ENCODE results near the gene STARD7.

The STARD7 gene

DNA sequence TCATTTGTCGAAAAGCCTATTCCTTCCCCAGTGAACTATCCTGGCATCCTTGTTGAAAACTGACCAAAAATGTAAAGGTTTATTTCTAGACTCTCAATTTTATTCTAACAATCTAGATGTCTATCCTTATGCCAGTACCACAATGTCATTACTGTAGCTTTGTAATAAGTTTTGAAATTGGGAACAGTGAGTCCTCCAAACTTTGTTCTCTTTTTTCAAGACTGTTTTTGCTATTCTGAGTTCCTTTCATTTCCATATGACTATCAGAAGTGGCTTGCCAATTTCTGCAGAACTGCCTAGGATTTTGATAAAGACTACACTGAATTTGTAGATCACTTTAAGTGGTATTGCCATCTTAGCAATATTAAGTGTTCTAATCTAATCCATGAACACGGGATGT, 9.7 kb downstream of the STARD7 start:
- in situ Hi-C loops (cut with MboI; ENCODE audit: low sequenced_read_pairs): loop anchor here (25.0 kb wide), 1 partner anchor 187 kb away; no protein-coding TSS in a partner anchor

DNA sequence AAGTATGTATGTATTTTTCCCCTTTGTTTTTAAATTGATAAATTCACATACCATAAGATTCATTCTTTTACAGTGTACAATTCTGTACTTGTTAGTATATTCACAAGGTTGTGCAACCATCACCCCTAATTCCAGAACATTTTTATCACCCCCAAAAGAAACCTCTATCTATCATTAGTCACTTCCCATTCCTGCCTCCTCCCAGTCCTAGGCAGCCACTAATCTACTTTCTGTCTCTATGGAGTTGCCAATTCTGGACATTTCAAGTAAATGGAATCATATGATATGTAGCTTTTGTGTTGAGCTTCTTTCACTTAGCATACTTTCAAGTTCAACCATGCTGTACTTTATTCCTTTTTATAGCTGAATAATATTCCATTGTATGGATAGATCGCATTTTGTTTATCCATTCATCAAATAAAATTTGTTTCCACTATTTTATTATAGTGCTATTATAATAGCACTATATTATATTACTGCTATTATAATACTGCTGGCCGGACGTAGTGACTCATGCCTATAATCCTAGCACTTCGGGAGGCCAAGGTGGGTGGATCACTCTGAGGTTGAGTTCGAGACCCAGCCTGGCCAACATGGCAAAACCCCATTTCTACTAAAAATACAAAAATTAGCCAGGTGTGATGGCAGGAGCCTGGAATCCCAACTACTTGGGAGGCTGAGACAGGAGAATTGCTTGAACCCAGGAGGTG, 10.9 kb downstream of the STARD7 start:
- in situ Hi-C loops (cut with MboI; ENCODE audit: low sequenced_read_pairs): loop anchor here (25.0 kb wide), 1 partner anchor 185 kb away; no protein-coding TSS in a partner anchor

DNA sequence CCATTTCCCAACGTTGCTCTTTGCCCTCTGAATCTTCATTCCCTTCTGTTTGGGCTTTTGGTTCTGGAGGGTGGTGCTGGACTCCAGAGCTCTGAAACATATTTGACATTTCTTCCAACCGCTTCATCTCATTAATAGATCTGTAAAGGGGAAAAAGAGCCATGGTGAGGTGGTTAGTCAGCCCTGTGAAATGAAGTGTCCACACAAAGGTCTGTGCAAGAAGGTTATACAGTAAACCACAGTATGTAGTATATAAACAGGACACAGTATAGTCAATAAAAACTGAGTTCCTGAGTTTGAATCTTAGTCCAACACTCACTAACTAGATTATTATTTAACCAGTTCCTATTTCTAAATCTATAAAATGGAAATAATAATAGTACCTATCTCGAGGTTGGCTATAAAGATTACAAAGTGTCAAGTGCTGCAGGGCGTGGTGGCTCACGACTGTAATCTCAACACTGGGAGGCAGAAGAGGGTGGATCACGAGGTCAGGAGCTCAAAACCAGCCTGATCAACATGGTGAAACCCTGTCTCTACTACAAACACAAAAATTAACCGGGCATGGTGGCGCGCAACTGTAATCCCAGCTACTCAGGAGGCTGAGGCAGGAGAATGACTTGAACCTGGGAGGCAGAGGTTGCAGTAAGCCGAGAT, 13.1 kb downstream of the STARD7 start:
- in situ Hi-C loops (cut with MboI; ENCODE audit: low sequenced_read_pairs): loop anchor here (25.0 kb wide), 1 partner anchor 183 kb away; no protein-coding TSS in a partner anchor

DNA sequence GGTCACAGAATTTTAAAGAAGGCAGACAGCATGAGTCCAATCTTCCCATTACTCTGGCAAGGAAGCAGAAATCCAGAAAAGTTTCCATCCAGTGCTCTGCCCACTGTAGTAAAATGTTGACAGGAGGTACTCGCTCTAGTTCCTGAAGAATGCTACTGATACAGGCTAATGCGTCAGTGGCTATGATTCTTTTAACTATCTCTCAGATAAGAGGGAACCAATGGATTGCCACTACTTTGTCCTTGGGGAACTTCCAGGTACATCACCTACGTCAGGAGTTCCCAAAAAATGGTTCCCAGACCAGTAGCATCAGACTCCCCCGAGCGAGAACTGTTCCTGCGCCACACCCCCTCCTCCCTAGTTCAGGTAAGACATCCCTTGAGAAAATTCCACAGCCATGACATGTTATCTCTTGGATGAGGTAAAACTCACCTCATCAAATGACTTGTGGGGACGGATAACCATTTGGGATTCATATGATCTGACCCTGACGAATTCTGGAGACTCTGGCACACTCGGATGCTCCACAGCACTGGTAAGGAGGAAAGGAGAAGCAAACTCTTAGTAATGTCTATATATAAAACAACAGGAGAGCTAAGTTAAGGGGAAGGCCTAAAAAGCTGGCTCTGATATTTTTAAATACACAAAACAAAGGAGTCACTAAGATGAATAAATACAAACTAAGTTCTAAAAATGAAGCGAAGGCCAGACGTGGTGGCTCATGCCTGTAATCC, 16.5 kb downstream of the STARD7 start:
- in situ Hi-C loops (cut with MboI; ENCODE audit: low sequenced_read_pairs): loop anchor here (25.0 kb wide), 1 partner anchor 180 kb away; no protein-coding TSS in a partner anchor

DNA sequence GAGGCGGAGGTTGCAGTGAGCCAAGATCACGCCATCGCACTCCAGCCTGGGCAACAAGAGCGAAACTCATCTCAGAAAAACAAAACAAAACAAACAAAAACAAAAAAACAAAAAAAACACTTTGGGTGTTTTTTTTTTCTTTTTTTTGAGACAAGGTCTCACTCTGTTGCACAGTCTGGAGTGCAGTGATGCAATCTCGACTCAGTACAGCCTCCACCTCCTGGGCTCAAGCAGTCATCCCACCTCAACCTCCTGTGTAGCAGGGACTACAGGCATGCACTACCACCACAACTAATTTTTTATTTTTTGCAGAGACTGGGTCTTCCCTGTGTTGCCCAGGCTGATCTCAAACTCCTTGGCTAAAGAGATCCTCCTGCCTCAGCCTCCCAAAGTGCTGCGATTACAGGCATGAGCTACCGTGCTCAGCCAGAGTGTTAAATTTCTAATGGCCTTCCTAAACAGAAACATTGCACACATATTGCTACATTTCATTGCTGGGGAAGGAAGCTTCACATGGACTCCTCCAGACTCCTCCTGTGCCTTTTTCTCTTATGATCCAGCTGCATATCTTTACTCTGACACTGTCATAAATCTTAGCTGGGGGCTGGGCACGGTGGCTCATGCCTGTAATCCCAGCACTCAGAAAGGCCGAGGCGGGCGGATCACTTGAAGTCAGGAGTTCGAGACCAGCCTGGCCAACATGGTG, 19.7 kb downstream of the STARD7 start:
- in situ Hi-C loops (cut with MboI; ENCODE audit: low sequenced_read_pairs): loop anchor here (25.0 kb wide), 1 partner anchor 177 kb away; no protein-coding TSS in a partner anchor

DNA sequence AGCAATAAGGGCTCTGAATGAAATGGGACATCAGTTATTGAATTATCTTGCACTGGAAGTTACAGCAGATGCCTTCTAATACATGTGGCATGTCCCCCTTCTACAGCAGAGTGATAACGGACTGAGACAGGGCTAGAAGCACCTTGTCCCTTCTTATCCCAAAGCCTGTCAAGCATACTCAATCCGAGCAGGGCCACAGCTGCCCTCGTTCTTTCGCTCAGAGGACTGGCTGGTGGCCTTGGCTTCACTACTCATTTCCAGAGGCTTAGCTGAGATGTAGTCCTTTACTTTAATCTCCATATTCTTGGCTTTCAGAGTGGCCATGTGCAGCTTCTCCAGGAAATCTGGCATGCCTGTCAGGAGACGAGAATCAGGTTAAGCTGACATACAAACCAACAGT, 22.1 kb downstream of the STARD7 start:
- in situ Hi-C loops (cut with MboI; ENCODE audit: low sequenced_read_pairs): loop anchor here (25.0 kb wide), 1 partner anchor 174 kb away; no protein-coding TSS in a partner anchor

DNA sequence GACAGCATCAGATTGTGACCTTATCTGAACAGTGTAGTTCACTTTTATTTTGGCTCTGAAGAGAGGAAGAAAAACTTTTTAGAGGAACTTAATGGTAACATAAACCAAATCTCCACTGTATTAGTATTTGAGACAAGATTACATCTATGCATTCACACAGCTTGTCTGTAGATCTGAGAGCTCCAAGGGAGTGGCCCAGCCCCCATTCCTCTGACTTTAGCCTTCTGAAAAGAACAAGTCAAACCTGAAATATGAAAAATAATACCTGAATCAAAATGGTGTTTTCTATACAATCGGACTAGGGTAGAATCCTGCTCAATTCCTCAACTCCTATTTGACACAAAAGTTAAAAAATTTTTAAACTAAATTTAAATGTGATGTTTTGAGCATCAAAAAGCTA, 23.1 kb downstream of the STARD7 start:
- in situ Hi-C loops (cut with MboI; ENCODE audit: low sequenced_read_pairs): loop anchor here (25.0 kb wide), 1 partner anchor 173 kb away; no protein-coding TSS in a partner anchor

DNA sequence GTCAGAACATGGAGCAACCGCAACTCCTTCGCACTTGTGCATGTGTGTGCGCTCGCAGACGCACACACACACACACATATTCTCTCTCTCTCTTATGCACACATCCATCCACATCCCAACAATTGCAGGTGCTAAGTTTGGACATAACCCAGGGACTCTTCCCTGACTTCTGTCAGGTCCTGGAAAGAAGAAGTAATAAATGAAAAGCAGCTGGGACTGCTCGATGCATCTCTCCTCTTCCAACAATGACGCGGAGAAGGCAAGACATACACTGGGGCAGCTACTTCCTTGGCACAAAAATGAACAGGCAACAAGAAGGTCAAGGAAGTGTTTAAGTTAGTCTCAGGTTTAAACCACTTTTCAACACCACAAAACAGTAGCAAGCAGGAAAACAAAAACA, 23.6 kb downstream of the STARD7 start:
- in situ Hi-C loops (cut with MboI; ENCODE audit: low sequenced_read_pairs): loop anchor here (25.0 kb wide), 1 partner anchor 173 kb away; no protein-coding TSS in a partner anchor

DNA sequence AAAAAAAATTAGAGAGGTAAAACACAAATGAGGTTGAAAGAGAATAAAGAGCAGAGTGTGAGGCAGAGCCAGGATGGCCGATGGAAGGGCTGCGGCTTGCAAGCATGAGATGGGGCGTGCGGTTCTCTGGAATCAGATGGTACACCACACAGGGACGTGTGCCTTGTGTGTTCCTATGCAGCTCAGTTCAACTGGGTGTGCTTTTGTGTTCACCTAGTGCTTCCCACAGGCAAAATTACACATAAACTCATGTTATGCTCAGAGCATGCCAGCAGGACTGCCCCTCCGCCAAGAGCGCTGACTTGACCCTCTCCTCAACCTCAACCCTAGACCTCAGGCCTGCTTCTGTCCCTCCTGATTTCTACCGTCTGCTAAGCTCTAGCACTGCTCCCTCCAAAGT, 24.4 kb downstream of the STARD7 start:
- in situ Hi-C loops (cut with MboI; ENCODE audit: low sequenced_read_pairs): loop anchor here (25.0 kb wide), 1 partner anchor 172 kb away; no protein-coding TSS in a partner anchor

DNA sequence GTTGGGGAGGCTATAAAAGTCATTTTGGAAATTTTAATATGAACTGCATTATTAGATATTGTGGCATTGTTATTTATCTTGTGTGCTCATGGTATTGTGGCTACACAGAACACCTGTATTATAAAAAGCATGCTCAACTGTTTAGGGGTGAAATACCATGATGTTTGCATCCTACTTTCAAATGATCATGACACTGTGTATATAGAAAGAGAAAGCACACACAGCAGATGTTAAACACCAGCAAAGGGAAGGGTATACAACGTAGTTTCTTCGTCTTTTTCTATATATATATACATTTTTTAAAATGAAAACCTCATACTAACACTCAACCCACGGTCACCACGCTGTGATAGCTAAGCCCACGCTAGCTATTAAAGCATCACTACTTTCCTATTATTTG, 27.1 kb downstream of the STARD7 start:
- in situ Hi-C loops (cut with MboI; ENCODE audit: low sequenced_read_pairs): loop anchor here (25.0 kb wide), 1 partner anchor 169 kb away; no protein-coding TSS in a partner anchor

DNA sequence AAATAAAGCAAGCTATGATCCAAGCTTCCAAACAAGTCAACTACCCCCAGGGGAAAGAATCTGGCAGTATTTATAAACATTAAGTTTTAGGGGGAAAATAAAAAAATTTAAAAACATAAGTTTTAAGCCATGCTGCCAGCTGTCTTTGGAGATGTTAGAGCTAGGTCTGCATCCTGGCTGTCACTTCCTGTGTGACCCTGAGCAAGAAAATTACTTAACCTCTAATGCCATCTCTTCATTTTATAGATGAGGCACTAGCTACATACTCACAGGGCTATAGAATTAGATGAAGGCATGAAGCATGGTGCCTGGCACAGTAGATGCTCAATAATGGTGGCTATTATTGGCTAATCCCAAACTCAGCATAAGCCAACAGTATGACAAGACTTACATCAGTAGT, 28.1 kb downstream of the STARD7 start:
- in situ Hi-C loops (cut with MboI; ENCODE audit: low sequenced_read_pairs): loop anchor here (25.0 kb wide), 1 partner anchor 168 kb away; no protein-coding TSS in a partner anchor

DNA sequence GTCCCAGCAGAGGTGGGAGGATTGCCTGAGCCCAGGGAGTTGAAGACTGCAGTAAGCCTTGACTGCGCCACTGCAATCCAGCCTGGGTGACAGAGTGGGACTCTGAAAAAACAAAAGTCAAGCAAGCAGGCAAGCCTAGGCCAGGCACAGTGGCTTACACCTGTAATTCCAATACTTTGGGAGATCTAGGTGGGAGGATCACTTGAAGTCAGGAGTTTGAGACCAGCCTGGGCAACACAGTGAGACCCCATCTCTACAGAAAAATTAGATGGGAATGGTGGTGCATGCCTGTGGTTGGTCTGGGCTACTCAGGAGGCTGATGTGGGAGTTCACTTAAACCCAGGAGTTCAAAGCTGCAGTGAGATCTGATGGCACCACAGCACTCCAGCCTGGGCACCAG, 28.6 kb downstream of the STARD7 start:
- in situ Hi-C loops (cut with MboI; ENCODE audit: low sequenced_read_pairs): loop anchor here (25.0 kb wide), 1 partner anchor 168 kb away; no protein-coding TSS in a partner anchor

DNA sequence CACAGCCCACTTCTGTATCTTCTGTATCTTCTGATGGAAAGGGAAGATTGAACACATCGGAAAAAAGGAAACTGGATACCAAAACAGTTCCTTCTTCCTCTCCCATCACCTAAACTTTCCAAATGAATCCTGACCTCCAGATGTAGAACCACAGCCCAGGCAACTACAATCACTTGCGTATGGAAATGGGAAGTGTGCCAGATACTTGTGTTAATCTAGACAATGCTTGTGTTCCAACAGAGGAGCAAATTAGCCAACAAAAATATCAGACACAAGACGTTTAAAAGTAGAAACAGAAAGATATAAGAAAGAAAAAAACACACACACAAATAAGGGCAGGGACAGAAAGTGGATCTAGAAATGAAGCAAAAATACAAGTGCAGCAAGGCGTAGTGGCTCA, 32.0 kb downstream of the STARD7 start:
- in situ Hi-C loops (cut with MboI; ENCODE audit: low sequenced_read_pairs): loop anchor here (25.0 kb wide), 1 partner anchor 164 kb away; no protein-coding TSS in a partner anchor

DNA sequence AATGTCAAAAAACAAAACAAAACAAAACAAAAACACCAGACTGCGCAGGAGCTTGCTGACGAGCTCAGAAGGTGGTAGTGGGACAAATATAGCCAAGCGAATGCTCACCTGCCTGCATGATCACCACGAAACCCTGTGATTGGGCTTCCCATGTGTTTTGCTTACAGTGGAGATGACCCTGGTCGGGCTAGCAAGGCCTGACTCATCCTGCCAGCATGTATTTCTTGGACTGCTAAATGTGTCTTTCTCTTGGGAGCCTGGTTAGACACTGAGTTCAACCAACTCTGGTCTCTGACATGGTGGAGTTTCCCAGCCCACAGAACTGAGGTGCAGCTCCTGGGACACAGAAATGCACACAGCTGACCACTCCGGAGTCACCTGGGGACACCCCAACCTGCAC, 32.7 kb downstream of the STARD7 start:
- in situ Hi-C loops (cut with MboI; ENCODE audit: low sequenced_read_pairs): loop anchor here (25.0 kb wide), 1 partner anchor 164 kb away; no protein-coding TSS in a partner anchor

DNA sequence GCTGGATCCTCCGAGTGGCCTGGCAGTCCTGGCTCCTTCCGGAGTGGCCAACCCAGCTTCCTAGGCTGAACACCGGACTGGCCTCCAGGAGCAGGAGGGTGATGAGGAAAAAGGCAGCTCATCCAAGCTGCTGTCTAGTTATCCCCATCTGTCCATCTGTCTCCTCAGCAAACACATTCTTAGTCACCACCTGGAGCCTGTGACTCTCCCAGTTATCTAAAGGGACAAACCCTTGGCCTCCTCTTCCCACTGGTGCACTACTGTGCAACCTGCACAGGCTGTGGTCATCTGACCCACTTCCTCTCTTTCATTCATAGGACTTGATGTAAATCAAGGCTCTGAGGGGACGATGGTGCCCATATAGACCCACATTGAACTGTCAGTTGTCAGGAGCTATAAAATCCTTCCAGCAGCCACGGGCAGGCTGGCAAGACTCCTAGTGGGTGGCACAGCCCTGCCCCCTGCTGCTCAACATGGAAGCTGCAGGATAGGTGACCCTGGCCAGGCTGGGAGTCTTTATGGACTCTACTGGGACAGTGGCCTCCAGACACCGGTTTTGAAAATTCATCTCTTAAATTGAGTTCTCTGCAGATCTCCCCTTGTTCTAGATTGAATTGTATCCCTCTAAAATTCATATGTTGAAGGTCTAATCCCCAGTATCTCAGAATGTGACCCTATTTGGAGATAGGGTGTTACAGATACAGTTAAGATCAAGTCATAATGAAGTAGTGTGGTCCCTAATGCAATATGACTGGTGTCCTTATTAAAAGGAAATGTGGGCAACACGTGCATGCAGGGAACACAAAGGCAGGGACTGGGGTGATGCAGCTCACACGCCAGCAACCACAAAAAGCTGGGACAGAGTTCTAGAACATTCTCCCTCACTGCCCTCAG, 34.1 kb downstream of the STARD7 start:
- in situ Hi-C loops (cut with MboI; ENCODE audit: low sequenced_read_pairs): loop anchor here (25.0 kb wide), 1 partner anchor 162 kb away; no protein-coding TSS in a partner anchor

DNA sequence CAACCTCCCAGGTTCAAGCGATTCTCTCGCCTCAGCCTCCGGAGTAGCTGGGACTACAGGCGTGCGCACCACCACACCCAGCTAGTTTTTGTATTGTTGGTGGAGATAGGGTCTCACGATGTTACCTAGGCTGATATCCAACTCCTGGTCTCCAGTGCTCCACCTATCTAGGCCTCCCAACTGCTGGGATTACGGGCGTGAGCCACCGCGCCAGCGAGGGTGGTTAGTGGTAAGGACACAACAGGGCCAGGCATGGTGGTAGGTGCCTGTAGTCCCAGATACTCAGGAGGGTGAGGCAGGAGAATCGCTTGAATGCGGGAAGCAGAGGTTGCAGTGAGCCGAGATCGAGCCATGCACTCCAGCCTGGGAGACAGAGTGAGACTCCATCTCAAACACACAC, 36.8 kb downstream of the STARD7 start:
- in situ Hi-C loops (cut with MboI; ENCODE audit: low sequenced_read_pairs): no loop called here

DNA sequence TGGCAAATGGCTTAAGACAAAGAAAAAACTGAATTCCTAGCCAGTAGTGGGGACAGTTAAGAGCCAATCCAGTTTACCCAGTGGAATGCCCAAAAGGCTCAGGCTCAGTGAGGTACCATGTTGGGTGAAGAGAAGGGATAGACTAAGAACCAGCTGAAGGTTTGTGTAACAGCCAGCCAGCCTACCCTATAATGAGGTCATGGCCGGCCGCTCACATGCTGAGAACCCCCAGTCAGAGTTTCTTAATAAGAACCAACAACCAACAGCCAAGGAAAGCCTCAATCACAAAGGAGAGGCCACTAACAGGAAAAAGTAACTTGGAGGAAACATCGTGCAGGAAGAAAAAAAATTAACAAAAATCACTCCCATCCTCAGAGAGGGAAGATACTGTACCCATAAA, 38.0 kb downstream of the STARD7 start:
- in situ Hi-C loops (cut with MboI; ENCODE audit: low sequenced_read_pairs): no loop called here

DNA sequence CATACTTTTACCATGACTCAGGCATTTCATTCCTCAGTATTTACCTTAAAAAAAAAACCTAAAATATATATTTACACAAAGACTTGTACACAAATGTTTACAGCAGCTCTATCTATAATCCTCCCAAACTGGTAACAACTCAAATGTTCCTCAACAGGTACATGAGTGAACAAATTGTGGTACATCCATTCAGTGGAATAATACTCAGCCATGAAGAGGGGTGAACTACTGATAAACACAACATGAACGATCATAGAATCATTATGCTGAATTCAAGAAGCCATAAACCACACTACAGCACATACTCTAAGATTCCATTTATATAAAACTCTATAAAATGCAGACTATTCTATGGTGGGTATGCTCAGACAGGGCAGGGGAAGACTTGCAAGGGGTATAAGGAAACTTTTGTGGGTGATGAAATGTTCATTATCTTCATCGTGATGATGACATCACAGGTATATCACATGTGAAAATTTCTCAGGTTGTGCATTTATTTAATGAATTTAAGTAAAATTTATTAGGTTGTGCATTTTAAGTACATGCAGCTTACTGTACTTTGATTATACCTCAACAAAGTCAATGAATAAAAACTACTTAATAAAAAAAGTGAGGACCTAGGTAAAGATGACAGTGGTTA, 38.6 kb downstream of the STARD7 start:
- in situ Hi-C loops (cut with MboI; ENCODE audit: low sequenced_read_pairs): no loop called here

All from HL-60/S4 treated with retinoic acid at 250 ng/mL for 4 days and 3 days (cell line).